Fibroblast of pulmonary artery (primary cell): Measurements from ENCODE around the gene PHF5A.
A peak's percentile ranks its signal among the peaks of the same experiment; 100 is the strongest.

Experiments used
- DNase-seq: peaks from one replicate; pipeline ENCODE4 v3.0.0-alpha.2; 2010; ENCODE audit warnings: low read depth
- H3K4me3 ChIP-seq: replicated peaks from 2 replicates; pipeline ENCODE4 v1.5.1; 2011; ENCODE audit warnings: low read depth, mild to moderate bottlenecking, control low read depth, low read length, moderate library complexity
- CTCF ChIP-seq: IDR thresholded peaks from 2 replicates; pipeline ENCODE4 v1.5.1; 2011; ENCODE audit warnings: mild to moderate bottlenecking, control low read depth, low read length, inconsistent platforms; ENCODE audit errors: missing control alignments

The PHF5A gene

DNA sequence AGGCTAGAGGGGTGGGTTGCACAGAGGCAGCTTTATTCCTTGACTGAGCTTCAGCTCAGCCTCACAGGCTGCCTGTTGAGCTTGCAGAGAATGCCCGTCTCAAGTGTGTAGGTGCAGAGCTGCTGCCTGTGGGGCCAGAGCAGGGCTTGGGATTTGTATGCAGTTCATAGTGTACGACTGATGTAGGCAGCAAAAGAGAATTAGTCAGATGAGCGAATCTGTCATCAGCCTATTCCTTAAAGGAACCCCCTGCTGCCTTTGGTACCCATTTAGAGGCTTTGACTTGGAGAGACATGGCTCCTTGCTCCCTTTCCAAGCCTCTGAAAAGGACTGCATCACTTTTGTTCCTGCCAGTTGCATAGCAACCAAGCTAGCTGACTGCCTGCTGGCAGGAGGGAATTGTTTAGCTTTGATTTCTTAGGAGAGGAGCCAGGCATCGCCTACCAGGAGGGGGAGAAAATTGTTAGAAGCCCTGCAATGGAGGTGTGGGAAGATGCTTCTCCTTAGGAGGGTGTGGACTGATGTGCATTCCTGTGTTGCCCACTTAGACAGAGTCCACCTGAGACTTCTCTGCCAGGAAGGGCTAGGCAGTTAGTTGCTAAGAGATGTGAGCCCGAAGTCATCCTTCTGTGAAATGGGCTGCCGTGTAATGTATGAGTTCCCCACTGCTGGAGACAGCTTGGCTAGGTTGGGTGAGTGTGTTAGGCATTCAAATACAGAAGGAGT, 11.3 kb upstream of the PHF5A start:
- TF ChIP-seq CTCF: peak; percentile 0
- no peak overlapping the region for H3K4me3 ChIP-seq
- peak; percentile 56 for DNase-seq

DNA sequence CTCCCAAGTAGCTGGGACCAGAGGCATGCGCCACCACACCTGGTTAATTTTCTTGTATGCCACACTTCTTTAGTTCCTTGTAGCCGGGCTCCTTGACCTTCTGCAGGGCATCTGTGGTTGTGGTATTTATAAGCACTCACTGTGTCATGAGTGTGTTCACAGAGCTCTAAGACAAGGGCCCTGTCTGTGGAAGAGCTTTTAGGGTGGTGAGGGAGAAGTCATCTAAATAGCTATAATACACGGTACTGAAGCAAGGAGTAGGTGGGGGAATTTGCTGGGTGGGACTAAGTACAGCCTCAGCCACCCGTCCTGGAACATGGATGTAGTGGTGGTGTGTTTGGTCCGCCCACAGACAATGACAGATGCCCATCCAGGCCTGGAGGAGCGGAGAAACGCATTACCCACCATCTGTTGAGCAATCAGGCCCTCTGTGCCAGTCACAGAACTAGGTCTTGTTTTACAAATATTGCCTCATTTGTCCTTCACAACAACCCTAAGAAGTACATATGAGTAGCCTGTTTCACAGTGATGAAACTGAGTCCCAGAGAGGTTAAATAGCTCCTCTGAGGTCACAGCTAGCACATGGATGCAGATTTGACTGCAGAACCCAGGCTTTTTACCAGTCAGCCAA, 10.5 kb upstream of the PHF5A start:
- TF ChIP-seq CTCF: no peak
- DNase-seq: peak; percentile 33
- no peak overlapping the region for H3K4me3 ChIP-seq

DNA sequence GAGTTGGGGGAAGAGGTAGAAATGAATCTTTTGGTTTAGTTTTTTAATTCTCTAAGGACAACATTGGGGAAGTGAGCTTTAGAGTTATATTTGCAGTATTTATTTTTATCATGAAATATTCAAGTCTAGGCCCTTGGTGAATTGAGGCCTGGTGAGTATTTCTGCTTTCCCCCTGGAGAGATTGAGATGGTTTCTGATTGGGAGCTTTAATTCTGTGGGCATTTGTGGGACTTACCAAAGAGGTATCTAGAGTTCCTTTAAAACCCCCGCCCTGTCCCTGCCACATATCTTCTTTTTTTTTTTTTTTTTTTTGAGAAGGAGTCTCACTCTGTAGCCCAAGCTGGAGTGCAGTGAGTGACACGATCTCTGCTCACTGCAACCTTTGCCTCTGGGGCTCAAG, 10.0 kb upstream of the PHF5A start:
- TF ChIP-seq CTCF: no peak
- H3K4me3 ChIP-seq: no peak overlapping the region
- no peak for DNase-seq

GRCh38 chr22:41474872-41475451, 6.5 kb upstream of the PHF5A start:
- TF ChIP-seq CTCF: no peak
- no peak for DNase-seq
- no peak overlapping the region for H3K4me3 ChIP-seq

GRCh38 chr22:41471568-41471967, 3.1 kb upstream of the PHF5A start:
- TF ChIP-seq CTCF: no peak
- H3K4me3 ChIP-seq: no peak overlapping the region
- no peak for DNase-seq

DNA sequence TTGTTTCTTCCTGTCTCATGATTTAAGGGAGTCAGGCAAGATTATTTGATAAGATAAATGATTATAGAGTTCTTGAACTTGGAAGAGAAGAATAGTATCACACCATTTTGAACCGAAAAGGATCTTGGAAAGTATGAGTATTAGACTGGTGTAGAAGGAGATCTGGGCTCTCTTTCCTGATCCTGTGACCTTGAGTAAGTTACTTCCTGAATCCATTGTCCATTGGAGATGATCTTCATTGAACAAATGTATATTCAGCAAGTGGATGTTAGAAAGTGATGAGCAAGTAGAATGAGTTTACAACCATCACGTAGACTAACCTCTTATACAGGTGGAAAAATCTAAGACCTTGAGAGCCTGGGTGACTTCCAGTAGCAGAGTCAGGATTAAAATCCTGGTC, 2.4 kb upstream of the PHF5A start:
- no peak for DNase-seq
- TF ChIP-seq CTCF: no peak
- no peak overlapping the region for H3K4me3 ChIP-seq
